22Rv1 (cell line): Measurements from ENCODE around the gene PALD1.

Experiments
- H3K27ac ChIP-seq: fragments of 450-650 bp; 2 replicates; pipeline ENCODE4 v1.5.1; 2017
- CTCF ChIP-seq: fragments of 450-650 bp; IDR thresholded peaks from 2 replicates; pipeline ENCODE4 v1.5.1; 2017; ENCODE audit warnings: mild to moderate bottlenecking
- ZFX ChIP-seq: fragments of 450-650 bp; IDR thresholded peaks from 2 replicates; pipeline ENCODE4 v1.6.1; 2017; ENCODE audit warnings: antibody characterized with exemption, borderline replicate concordance

Gene PALD1

GRCh38 chr10:70487824-70488223 lies 9.3 kb downstream of the PALD1 start:
- no peak overlapping the region for H3K27ac ChIP-seq
- no peak for TF ChIP-seq ZFX
- no peak for TF ChIP-seq CTCF

- no peak for TF ChIP-seq ZFX
- TF ChIP-seq CTCF = no peak
- no peak overlapping the region for H3K27ac ChIP-seq
Observed at GRCh38 chr10:70490142-70490541, 11.6 kb downstream of the PALD1 start.

- TF ChIP-seq ZFX (no peak), CTCF (no peak)
- no peak overlapping the region for H3K27ac ChIP-seq
Observed at GRCh38 chr10:70491614-70492013, 13.0 kb downstream of the PALD1 start.

- H3K27ac ChIP-seq = no peak overlapping the region
- TF ChIP-seq CTCF (no peak), ZFX (no peak)
Observed at GRCh38 chr10:70492786-70493659, 14.5 kb downstream of the PALD1 start.

GRCh38 chr10:70493660-70494234 lies 15.2 kb downstream of the PALD1 start:
- TF ChIP-seq ZFX = no peak
- no peak for TF ChIP-seq CTCF
- no peak overlapping the region for H3K27ac ChIP-seq

- no peak overlapping the region for H3K27ac ChIP-seq
Observed at GRCh38 chr10:70494536-70494935, 16.0 kb downstream of the PALD1 start.

More at GRCh38 chr10:70494536-70494935, 16.0 kb downstream of the PALD1 start:
- TF ChIP-seq ZFX = no peak
- no peak for TF ChIP-seq CTCF
